Stimulated activated CD8-positive, alpha-beta memory T cell treated with anti-CD3 and anti-CD28 coated beads, Interleukin-7, amount 100 ng/mL, for 24 hours (primary cell): ENCODE data around the gene IL17A.

Source experiments
- DNase-seq: peaks from one replicate; pipeline ENCODE4 v3.0.0-alpha.2; 2020; ENCODE audit warnings: low read depth

IL17A gene

DNA sequence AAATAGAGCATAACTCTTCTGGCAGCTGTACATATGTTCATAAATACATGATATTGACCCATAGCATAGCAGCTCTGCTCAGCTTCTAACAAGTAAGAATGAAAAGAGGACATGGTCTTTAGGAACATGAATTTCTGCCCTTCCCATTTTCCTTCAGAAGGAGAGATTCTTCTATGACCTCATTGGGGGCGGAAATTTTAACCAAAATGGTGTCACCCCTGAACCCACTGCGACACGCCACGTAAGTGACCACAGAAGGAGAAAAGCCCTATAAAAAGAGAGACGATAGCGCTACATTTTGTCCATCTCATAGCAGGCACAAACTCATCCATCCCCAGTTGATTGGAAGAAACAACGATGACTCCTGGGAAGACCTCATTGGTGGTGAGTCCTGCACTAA lies at the start of gene IL17A:
Gene IL17A, plus strand, starts transcription at position 301 of the 400 bp plus-strand sequence. Its CDS starts 57 bp downstream, at position 358.
- DNase-seq = no peak

DNA sequence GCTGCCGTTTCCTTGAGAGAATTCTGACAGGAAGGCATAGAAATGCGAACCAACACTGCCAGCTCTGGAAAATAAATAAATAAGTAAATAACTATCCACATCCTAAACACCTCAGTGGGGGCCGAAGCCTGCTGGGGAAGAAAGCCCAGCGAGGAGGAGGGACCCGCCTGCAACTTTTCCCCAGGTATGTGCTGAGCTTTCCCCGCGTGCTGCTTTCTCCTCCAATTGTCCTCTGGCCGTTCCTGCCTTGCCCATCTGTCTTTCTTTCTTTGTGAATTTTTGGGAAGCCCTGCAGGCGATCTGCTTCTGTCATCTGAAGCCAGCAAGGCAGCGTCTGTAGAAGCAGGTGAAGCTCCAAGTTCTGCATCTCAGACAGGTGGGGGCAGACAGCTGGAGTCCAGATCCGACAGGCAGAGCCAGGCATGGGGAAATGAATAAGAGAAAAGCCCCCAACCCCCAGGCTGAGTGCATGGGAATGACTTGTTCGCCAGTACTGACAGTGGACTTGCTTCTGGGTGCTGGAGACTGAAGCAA lies 49.2 kb upstream of the IL17A start:
- DNase-seq = no peak

DNA sequence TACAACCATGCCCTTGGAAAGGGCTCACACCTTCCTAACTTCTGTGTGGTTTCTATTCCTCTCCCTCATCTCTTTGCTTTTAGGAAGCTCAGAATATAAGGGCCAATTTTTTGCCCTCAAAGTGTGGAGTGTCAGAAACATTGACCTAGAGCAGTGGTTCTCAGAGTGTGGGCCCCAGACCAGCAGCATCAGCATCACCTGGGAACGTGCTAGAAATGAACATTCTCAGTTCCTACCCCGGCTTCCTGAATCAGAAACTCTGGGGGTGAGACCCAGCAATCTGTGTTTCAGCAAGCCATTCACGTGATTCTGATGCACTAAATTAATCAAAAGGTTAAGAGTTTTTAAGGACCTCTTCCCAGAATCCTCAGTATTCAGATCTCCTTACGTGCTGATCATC lies 47.9 kb upstream of the IL17A start:
- DNase-seq = no peak

DNA sequence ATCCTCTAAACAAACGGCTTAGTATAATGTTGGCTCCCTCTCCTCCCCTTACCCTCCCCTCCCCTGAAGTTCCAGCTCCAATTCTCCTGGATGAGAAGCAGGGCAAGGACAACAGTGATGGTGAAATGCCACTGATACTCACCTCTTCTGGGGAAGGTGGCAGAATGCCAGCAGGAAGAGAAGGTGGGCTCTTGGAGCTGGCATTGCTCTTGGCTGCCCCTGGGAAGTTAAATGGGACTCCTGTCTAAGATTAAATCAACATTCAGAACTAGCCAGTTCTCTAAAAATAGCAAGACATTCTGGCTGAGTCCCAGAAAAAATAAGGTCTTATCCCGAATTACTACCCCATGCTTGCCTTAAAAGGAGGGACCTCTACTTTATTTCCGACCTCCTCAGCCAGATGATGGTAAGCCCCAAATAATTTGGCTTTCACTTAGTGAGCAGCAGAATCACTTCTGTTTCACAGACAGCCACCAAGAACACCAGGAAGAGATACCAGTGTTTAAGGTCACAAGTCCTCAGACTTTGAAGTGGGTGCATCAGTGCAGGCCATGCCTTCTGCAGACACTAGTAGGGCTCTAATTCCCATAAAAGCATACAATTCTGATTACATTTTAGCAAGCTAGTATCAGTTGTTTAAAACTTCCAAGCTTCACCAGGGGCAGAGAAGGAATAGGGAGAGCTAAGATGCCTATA lies 46.0 kb upstream of the IL17A start:
- DNase-seq = no peak

DNA sequence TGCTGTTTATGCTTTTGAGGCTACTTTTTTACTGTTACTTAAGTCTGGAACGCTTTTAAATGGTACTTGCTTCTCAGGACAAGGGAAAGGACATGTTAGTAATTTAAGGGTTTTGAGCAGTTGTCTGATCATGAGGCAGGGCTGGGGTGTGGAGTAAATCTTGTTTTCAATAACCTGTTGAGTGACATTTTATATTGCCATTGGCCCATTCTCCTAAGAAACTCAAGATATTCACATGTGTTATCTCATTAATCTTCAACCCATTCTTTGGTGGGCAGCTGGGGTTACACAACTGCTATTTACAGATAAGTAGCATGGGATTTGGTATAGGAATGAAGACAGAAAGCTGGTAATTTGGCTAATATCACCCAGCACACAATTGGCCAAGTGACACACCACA lies 44.6 kb upstream of the IL17A start:
- no peak for DNase-seq

DNA sequence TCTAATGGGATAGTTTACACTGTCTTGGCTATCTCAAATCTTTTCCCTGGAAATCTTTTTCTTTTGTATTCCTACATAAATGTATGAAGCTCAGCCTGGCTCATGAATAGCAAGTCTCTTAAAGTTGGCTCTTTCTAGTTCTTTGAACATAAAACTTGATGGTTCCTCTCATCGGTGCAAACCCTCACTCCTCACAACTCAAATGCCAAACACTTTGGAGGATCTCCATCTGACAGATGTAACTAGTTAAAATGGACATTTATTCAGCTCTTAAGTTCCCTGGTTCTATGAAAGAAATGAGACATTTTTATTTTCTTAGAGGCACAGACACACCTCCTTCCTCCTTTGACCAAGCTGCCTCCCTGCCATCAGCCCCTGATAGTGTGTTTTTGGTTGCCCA lies 43.6 kb upstream of the IL17A start:
- no peak for DNase-seq

DNA sequence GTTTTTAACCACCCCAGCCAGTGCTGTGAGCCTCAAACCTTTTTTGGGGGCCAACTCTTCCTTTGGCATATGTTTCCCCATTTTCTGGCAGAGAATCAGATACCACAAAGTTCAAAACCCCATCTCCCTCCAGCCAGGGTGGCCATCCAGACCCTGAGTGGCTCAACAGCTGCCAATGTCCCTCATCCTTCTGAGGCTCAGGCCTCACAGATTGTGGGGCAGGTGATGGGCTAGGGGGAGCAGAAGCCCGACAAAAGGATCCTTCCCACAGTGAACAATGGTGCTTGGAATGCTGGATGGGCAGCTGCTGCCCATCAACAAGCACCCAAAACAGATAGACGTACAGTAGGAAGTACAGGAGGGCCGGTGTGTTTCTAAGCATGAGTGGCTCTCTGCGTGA lies 42.6 kb upstream of the IL17A start:
- no peak for DNase-seq

DNA sequence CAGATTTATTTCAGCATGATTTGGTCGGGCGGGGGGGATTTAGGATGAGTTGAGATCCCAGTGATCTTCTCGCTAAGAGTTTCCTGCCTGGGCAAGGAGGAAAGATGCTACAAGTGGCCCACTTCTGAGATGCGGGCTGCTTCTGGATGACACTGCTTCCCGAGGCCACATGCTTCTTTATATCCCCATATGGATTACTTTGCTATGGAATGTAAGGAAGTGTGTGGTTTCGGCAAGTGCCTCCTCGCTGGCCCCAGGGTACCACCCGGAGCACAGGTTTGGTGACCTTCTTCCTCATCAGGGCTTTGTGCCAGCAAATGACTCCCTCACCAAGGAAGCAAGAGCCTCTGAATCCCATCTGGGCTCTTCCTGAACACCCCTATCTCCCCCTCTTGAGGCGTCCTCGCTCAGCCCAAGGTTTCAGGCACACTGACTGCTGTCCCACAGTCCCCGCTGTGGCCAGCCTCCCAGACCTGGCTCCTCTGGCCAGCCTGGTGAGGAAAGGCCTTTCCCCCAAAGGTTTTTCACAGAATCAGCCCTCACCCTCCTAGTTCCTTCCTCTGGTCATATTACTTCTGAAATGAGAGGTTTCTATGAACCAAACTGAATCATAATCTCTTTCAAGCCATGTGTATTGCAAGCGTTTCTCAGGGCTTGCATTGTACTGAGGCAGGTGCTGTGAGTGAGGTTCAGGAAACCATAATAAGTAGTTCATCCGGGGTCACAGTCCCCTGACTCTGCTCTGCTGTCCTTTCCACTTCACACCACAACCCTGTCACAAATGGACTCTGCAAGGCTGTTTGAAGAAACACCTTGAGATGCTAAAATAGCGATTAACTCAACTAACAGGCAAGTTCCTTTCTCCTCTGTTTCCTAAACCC lies 41.7 kb upstream of the IL17A start:
- DNase-seq = no peak

DNA sequence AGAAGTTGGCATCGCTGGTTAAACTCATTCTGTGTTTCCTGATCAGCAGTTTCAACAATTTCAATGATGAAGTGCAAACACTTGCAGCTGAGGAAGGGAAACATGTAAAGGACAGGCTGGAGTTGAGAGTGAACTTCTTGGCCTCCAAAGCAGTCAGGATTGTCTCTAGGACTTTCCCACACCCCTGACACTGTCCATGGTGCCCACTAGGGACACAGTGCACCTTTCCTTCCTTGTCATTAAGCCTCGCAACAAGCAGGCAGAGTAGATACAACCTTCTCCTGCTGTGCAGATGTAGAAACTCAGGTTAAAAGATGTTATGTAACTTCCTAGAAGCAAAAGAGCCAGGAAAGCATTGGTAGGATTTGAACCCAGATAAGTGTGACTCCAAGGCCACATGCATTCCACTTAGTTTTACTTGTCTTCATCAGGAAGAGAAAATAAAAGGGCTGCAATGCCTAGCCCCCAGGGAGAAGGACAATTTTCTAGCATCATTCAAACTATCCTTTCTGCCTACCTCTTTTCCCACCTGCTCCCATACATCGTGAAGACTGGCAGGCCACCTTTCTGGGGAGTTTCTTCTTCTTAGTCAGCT lies 39.2 kb upstream of the IL17A start:
- DNase-seq = no peak

DNA sequence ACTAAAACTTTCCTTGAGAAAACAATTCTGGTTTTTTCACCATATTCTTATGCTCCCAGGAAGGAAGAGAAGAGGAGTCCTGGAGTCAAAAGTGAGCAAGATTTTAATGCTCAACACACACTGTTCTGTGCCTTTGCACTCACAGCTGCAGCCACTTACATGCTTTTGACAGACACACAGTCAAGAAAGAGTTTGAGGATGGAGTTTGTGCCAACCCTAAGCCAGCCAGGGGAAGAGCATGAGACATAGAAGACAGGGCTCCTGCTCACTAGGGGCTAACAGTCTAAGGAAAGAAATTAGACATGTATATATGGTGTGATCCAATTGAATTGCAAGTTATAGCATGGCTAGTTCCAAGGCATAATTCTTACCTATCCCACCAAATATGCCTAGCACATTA lies 37.1 kb upstream of the IL17A start:
- no peak for DNase-seq

DNA sequence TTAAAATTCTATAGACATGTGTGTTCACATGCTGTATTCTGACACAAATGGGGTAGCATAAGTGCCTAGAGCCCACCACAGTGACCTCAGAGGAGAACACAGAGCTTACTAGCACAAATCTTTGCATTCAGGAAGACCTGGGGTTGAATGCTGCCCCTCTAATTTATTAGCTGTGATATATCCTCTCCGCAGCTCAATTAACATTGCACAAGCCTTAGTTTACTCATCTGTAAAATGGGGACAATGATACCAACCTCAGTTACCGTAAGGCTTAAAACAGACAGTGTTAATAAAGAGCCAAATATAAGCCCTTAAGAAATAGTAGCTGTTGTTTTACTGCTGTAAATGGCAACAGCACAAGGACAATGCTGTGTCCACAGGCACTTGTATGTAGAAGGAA lies 36.2 kb upstream of the IL17A start:
- DNase-seq = no peak

DNA sequence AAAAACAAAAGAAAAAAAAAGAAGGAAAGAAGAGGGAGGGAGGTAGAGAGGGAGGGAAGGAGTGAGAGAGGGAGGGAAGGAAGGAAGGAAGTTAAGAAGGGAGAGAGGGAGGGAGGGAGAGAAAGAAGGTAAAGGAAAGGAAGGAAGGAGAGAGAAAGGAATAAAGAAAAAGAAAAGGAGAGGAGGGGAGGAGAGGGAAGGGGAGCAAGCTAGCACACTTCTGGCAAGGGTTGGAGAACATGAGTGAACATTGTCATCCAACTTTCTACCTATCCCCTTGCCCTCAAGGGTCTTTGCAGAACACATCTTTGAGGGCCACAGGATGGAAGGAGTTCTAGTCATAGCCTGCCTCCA lies 34.1 kb upstream of the IL17A start:
- no peak for DNase-seq

DNA sequence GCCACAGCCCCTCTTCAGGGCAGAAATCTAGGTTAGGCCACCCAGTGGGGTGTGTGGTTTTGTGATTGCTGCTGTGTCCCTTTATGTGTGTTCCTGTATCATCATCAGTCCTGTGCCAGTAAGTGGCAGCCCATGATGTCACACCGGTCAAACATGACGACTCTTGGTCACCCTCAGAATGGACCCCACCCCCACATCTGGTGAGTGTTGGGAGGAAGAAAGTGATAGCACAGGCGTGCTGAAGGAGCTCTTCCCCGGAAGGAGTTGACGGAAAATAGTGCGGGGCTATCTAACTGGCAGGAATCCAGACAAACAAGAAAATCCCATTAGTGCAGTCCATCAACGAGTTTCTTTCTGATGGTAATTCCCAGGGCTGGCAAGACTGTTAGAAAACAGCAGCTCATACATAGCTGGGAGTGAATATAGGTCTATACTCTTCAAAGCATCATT lies 33.4 kb upstream of the IL17A start:
- no peak for DNase-seq

DNA sequence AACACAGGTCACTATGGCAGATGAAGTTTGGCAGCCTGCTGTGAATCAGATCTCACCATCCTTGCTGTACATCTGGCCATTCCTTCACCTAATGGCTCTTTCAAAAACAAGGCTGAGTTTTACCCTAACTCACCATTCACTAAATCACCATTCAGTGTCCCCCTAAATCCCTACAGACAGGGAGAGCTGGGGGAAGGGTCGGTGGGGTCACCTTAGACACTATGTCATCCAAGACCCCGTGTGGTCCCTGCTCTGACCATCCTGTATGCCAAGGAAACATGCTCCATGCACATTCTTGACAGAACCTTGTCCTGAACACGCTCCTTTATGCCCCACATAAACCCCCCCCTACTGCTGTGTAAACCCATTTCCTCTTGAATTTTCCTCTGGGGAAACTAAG lies 31.8 kb upstream of the IL17A start:
- no peak for DNase-seq

DNA sequence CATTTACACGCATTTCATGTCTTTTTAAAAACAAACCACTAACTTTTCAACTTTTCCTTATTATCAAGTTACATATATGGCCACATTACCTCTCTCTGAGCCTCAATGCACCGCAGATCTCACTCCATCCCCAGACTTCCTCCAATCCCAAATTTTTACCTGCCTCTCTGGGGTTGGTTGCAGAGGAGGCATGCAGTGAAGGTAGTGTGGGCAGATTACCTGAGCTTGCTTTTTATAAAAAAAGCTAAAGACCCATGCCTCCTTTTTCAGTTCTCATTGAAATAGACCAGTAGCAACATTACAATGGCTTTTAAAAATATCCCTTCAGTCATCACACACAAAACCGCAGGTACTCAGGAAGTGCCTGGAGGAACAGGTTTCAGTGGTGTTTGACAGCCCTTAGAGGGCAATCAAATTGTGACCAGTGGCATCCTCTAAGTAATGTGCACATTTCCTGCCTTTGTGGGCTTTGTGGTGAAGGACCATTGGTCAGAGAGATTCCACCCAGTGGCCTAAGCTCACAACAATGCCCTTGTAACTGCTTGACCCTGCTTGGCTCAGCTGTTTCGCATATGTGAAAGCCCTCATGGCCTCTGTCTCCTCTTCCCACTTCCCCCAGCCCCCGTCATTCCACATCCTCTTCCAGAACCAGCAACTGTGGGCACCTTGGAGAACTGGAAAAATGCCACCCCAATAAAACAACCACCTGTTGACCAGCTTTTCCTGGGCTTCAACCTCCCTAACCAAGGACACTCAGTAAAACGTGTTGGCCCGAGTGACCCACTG lies 30.2 kb upstream of the IL17A start:
- DNase-seq = no peak

DNA sequence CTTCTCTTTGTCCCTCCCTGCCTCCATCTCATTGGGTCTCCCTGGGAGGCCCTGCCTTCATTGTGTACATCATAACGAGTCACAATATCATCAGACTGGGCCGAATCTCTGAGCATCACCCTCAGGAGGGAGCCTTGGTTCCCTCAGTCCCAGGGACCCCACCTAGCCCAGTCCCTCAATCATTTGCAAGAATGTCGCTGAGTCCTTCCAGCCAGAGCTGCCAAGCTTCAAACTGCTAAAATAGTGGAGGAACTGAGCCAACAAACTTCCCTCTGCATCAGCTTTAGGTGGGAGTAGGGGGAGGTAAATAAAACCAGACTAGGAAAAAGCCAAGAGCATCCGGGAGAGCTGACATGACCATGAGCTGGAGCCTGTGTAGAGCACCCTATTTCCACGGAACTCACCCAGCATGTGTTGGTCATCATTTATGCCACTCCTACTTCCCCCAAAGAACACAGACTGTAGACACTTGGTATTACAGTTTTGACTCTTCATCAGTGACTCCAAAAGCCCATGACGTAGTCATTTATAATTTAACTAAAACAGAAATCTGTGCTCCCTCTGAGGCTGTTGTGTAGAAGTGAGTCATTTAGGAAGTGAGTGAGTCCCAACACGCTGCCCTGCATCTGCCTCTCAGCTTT lies 28.8 kb upstream of the IL17A start:
- no peak for DNase-seq

DNA sequence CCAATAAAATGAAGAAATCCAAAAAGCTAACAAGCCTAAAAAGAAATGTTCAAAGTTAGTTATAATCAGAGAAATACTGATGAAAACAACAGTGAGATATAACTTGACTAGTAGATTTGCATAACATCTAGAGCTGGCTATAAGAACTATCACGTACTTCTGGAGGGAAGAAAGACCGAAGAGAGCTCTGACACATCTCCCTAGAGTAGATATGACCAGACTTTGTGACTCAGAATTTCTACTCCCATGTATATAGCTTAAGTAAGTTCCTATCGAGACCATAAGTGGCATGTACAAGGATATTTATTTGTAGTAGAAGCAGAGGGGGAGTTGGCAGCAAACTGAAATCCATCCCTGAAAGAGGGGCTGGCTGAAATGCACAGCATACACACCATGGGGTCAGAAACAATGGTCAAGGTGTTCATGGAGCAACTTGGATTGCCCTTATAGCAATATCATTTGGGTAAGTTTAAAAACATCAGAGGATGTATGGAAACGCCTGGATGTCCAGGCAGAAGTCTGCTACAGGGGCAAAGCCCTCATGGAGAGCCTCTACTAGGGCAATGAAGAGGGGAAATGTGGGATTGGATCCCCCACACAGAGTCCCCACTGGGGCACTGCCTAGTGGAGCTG lies 25.6 kb upstream of the IL17A start:
- no peak for DNase-seq

DNA sequence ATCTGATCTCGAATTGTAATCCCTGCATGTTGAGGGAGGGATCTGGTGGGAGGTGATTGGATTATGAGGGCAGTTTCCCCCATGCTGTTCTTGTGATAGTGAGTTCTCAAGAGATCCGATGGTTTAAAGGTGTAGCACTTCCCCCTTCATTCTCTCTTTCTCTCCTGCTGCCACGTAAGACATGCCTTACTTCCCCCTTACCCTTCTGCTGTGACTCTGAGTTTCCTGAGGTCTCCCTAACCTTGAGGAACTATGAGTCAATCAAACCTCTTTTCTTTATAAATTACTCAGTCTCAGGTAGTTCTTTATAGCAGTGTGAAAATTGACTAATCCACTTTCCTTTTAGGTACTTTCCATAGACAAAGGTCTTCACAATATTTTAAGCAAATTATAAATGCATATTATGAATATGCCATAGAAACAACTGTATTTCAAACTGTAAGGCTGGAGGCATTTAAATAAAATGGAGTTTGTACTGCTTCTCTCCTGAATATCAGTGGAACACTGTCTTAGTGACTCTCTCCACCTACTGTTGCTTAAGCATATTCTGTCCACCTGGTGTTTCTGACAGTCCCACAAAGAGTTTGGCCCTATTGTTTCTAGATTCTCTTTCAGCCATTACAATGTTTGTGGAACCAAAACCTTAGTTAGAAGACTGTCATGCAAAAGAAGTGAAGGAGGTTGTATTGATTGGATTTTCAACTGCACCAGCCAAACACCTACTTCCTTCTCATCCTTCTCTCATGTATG lies 24.3 kb upstream of the IL17A start:
- DNase-seq = no peak

DNA sequence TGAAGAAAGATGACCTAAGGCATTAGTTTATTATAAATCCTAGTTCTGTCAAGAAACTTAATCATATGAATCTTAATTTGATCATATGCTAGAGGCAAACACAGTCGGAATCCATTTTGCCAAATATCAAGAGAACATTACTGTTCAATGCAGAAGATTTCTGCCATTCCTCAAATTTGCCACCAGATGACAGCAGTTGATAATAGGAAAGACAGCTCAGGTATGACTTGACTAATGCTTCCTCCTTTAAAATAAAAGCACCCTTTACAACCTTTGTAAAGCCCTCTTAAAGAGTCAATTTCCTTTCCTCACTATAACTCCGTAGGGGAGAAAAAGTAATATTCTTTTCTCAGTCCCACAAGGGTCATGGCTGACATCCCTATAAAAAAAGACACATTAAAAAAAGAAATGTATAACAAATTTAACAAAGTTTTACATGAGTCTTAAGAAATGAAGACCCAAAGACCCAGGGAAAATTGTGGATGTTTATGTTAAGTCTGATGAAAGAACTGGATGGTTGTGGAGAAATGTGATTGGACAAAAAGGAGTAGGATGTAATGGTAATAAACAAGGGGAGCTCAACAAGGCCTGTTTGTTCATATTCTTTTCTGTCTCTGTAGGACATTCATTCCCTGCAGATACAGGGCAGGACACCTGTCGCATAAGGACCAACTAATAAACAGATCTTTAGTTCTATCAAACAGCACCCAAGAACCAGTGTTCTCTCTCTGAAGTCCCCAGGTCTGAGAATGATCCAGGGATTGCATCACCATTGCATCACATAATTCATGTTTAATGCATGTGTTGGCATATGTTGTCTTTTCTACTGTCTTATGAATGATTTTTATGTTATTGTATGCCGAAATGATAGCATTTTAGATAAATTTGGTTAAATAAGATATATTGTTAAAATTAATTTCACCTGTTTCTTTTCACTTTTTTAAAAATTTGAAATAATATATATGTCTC lies 23.0 kb upstream of the IL17A start:
- DNase-seq = no peak
